HepG2 (cell line): ENCODE measurements around the gene SEMA4C. TPM values are rescaled to one million over a fixed set of nuclear protein-coding genes. Genes with fewer than 3 reads are reported as not detected.

Experiments used
- EP300 ChIP-seq, 3 experiments: sonication (generic) in 1 of 3; formaldehyde crosslinking in 1 of 3; IDR thresholded peaks; 2 replicates each; pipeline versions ENCODE4 v1.5.1 to v1.6.1; 2011 to 2020; ENCODE audit warnings: low read depth in 2 of 3, low read length in 2 of 3, borderline replicate concordance in 1 of 3, improper control_type of control experiment in 1 of 3, mild to moderate bottlenecking in 1 of 3, missing genetic modification reagents in 1 of 3, moderate library complexity in 1 of 3
- HMGXB4 ChIP-seq, 2 experiments: sonication (generic) in 1 of 2; formaldehyde crosslinking in 1 of 2; IDR thresholded peaks; 2 replicates each; pipeline versions ENCODE4 v1.4.0 to v1.6.1; 2018 to 2020; ENCODE audit warnings: missing genetic modification reagents in 2 of 2, borderline replicate concordance in 1 of 2, low read depth in 1 of 2, mild to moderate bottlenecking in 1 of 2, missing biosample characterization in 1 of 2
- MAZ ChIP-seq, 2 experiments: sonication (generic) in 1 of 2; formaldehyde crosslinking in 1 of 2; IDR thresholded peaks; 2 replicates each; pipeline versions ENCODE4 v1.5.0 to v1.6.1; 2012 to 2020; ENCODE audit warnings: low read depth in 2 of 2, mild to moderate bottlenecking in 2 of 2, borderline replicate concordance in 1 of 2, improper control_type of control experiment in 1 of 2, low read length in 1 of 2, missing genetic modification reagents in 1 of 2, moderate library complexity in 1 of 2
- MBD4 ChIP-seq: IDR thresholded peaks from 2 replicates; pipeline ENCODE4 v1.6.1; 2012; ENCODE audit warnings: low read length, inconsistent platforms, borderline replicate concordance
- MXD4 ChIP-seq: IDR thresholded peaks from 2 replicates; pipeline ENCODE4 v1.6.1; 2016; ENCODE audit warnings: mild to moderate bottlenecking, missing biosample characterization, missing genetic modification reagents
- MXI1 ChIP-seq: IDR thresholded peaks from 3 replicates; pipeline ENCODE4 v1.6.1; 2012; ENCODE audit warnings: low read depth, low read length, inconsistent platforms, borderline replicate concordance
- POLR2AphosphoS2 ChIP-seq: IDR thresholded peaks from 2 replicates; pipeline ENCODE4 v1.6.1; 2011; ENCODE audit warnings: low read depth, low read length, improper control_type of control experiment
- RELA ChIP-seq: sonication (generic); formaldehyde crosslinking; IDR thresholded peaks from 2 replicates; pipeline ENCODE4 v1.4.0; 2020; ENCODE audit warnings: missing genetic modification reagents
- SETDB1 ChIP-seq: sonication (generic); formaldehyde crosslinking; IDR thresholded peaks from 2 replicates; pipeline ENCODE4 v1.5.1; 2020; ENCODE audit warnings: missing genetic modification reagents, mild to moderate bottlenecking, borderline replicate concordance
- THRA ChIP-seq: sonication (generic); formaldehyde crosslinking; IDR thresholded peaks from 2 replicates; pipeline ENCODE4 v1.4.0; 2020; ENCODE audit warnings: missing genetic modification reagents, borderline replicate concordance
- USF2 ChIP-seq, 2 experiments: sonication (generic) in 1 of 2; formaldehyde crosslinking in 1 of 2; IDR thresholded peaks; 2 replicates each; pipeline versions ENCODE4 v1.5.1 to v1.6.1; 2011 to 2020; ENCODE audit warnings: borderline replicate concordance in 1 of 2, low read depth in 1 of 2, low read length in 1 of 2, mild to moderate bottlenecking in 1 of 2, missing genetic modification reagents in 1 of 2, moderate library complexity in 1 of 2
- ZFP36L2 ChIP-seq: sonication (generic); formaldehyde crosslinking; IDR thresholded peaks from 2 replicates; pipeline ENCODE4 v1.4.0; 2020; ENCODE audit warnings: missing genetic modification reagents
- ZGPAT ChIP-seq: IDR thresholded peaks from 2 replicates; pipeline ENCODE4 v1.6.1; 2016; ENCODE audit warnings: mild to moderate bottlenecking
- ZNF367 ChIP-seq: sonication (generic); formaldehyde crosslinking; IDR thresholded peaks from 2 replicates; pipeline ENCODE4 v1.4.0; 2020; ENCODE audit warnings: missing genetic modification reagents, borderline replicate concordance
- ZNF432 ChIP-seq: sonication (generic); formaldehyde crosslinking; IDR thresholded peaks from 2 replicates; pipeline ENCODE4 v1.5.0; 2020; ENCODE audit warnings: missing genetic modification reagents, mild to moderate bottlenecking, borderline replicate concordance
- ZNF598 ChIP-seq: sonication (generic); formaldehyde crosslinking; IDR thresholded peaks from 2 replicates; pipeline ENCODE4 v1.5.1; 2020; ENCODE audit warnings: mild to moderate bottlenecking, missing genetic modification reagents, borderline replicate concordance
- ZNF672 ChIP-seq: sonication (generic); formaldehyde crosslinking; IDR thresholded peaks from 2 replicates; pipeline ENCODE4 v1.8.1; 2022; ENCODE audit warnings: missing genetic modification reagents
- ZNF710 ChIP-seq: sonication (generic); formaldehyde crosslinking; IDR thresholded peaks from 2 replicates; pipeline ENCODE4 v1.5.0; 2020; ENCODE audit warnings: mild to moderate bottlenecking, missing genetic modification reagents, borderline replicate concordance
- ZNF850 ChIP-seq: sonication (generic); formaldehyde crosslinking; conservative IDR thresholded peaks from 2 replicates; pipeline ENCODE4 v1.9.0; 2021; ENCODE audit warnings: mild to moderate bottlenecking, missing genetic modification reagents
- polyA plus RNA-seq, 8 experiments: library from polyadenylated mRNA; depleted of rRNA in 3 of 8; stranded (reverse) in 7 of 8; unstranded in 1 of 8; fragments of >200 nt; fragmentation: Illumina TruSeq in 4 of 8; extraction: Trizol in 4 of 8; gene quantifications; 2 replicates each; pipeline versions ENCODE4 v1.2.1 to v1.2.3, GENCODE V29; 2011 to 2016; ENCODE audit warnings: low read depth in 4 of 8, missing spikeins in 1 of 8, mixed read lengths in 1 of 8; ENCODE audit not compliant: insufficient read depth in 1 of 8
- total RNA-seq, 5 experiments: library from RNA; depleted of rRNA; stranded (reverse); fragments of >200 nt; fragmentation: Illumina TruSeq; extraction: Trizol; gene quantifications; 2 replicates each; pipeline ENCODE4 v1.2.3, GENCODE V29; 2016; ENCODE audit warnings: low read depth in 1 of 5

The SEMA4C gene
- total and polyA plus RNA-seq, 2 of the 13 experiments (the other 11 are each of a cell fraction or from before 2014, with no cell fraction given): 25.9 to 46.6 TPM

GRCh38 chr2:96848264-96848663 lies 21.6 kb downstream of the SEMA4C start (continued):
- TF ChIP-seq ZNF367 (no peak), POLR2AphosphoS2 (no peak), THRA (CRISPR knock-in tag) (peak; percentile 31; the same call in 1 of the 2 replicates), ZGPAT (CRISPR knock-in tag) (no peak), ZNF850 (CRISPR knock-in tag) (no peak), MAZ (IDR thresholded peaks at IDR 0.05; ENCODE audit: borderline replicate concordance, low read depth, low read length) (no peak), MAZ (CRISPR knock-in tag; IDR thresholded peaks at IDR 0.05; ENCODE audit: low read depth) (0 out of 2 replicates have a peak, but pooled peaks have one; percentile 47), ZNF672 (no peak), MXD4 (CRISPR knock-in tag) (no peak), RELA (no peak), MXI1 (peak; percentile 78; the same call in 1 of the 3 replicates), HMGXB4 (CRISPR knock-in tag; IDR thresholded peaks at IDR 0.05; ENCODE audit: borderline replicate concordance in 1 of 2, low read depth in 1 of 2) (no peak), EP300 (IDR thresholded peaks at IDR 0.05; ENCODE audit: low read depth in 2 of 2, low read length in 2 of 2) (no peak), EP300 (CRISPR knock-in tag; IDR thresholded peaks at IDR 0.05; ENCODE audit: borderline replicate concordance) (no peak), ZNF432 (CRISPR knock-in tag) (no peak), USF2 (IDR thresholded peaks at IDR 0.05; ENCODE audit: low read depth, low read length) (peak; percentile 49), USF2 (CRISPR knock-in tag; IDR thresholded peaks at IDR 0.05; ENCODE audit: borderline replicate concordance) (no peak), MBD4 (no peak), ZNF598 (0 out of 2 replicates have a peak, but pooled peaks have one; percentile 28), ZNF710 (CRISPR knock-in tag) (no peak), ZFP36L2 (CRISPR knock-in tag) (no peak), SETDB1 (no peak)
